ENCODE data around the gene ZNF544. TPM values are rescaled to one million over a fixed set of nuclear protein-coding genes. Genes with fewer than 3 reads are reported as not detected.
A peak's percentile ranks its signal among the peaks of the same experiment; 100 is the strongest.

Gene ZNF544
- total RNA-seq, 1 donor from 2014 or later = 25.2 TPM

GRCh38 chr19:58183817-58184215 lies 44.9 kb upstream of the ZNF544 start:
- Mint-ChIP-seq H3K4me1 (ENCODE audit: unreplicated experiment) (peaks cover 13% of the 10 kb centered on the region), H3K27me3 (ENCODE audit: unreplicated experiment) (no peaks in the 10 kb centered on the region), H3K36me3 (ENCODE audit: unreplicated experiment) (peaks cover 71% of the 10 kb centered on the region), H3K4me3 (ENCODE audit: unreplicated experiment) (peak overlapping the region; percentile 89), H3K9me3 (ENCODE audit: unreplicated experiment) (peaks cover 17% of the 10 kb centered on the region), H3K27ac (ENCODE audit: unreplicated experiment) (peak overlapping the region; percentile 100)
- TF ChIP-seq CTCF (IDR thresholded peaks at IDR 0.05) = no peak
- no peak for DNase-seq (ENCODE audit: extremely low spot score, unreplicated experiment)

- Mint-ChIP-seq H3K9me3 (ENCODE audit: unreplicated experiment) (peaks cover 41% of the 10 kb centered on the region), H3K4me3 (ENCODE audit: unreplicated experiment) (no peak overlapping the region), H3K4me1 (ENCODE audit: unreplicated experiment) (no peaks in the 10 kb centered on the region), H3K27ac (ENCODE audit: unreplicated experiment) (no peak overlapping the region), H3K27me3 (ENCODE audit: unreplicated experiment) (no peaks in the 10 kb centered on the region), H3K36me3 (ENCODE audit: unreplicated experiment) (peaks cover 77% of the 10 kb centered on the region)
- no peak for TF ChIP-seq CTCF (IDR thresholded peaks at IDR 0.05)
- no peak for DNase-seq (ENCODE audit: extremely low spot score, unreplicated experiment)
These were observed 31.7 kb upstream of the ZNF544 start for GRCh38 chr19:58196901-58197616.

GRCh38 chr19:58203814-58204475 lies 24.8 kb upstream of the ZNF544 start:
- no peak overlapping the region for H3K4me3 Mint-ChIP-seq (ENCODE audit: unreplicated experiment)
- TF ChIP-seq CTCF (IDR thresholded peaks at IDR 0.05) = no peak
- no peak overlapping the region for H3K27ac Mint-ChIP-seq (ENCODE audit: unreplicated experiment)
- no peaks in the 10 kb centered on the region for H3K27me3 Mint-ChIP-seq (ENCODE audit: unreplicated experiment)
- DNase-seq (ENCODE audit: extremely low spot score, unreplicated experiment) = no peak
- peaks cover 54% of the 10 kb centered on the region for H3K9me3 Mint-ChIP-seq (ENCODE audit: unreplicated experiment)
- H3K36me3 Mint-ChIP-seq (ENCODE audit: unreplicated experiment) = peaks cover 79% of the 10 kb centered on the region
- H3K4me1 Mint-ChIP-seq (ENCODE audit: unreplicated experiment) = no peaks in the 10 kb centered on the region

- no peak overlapping the region for H3K4me3 Mint-ChIP-seq (ENCODE audit: unreplicated experiment)
- H3K9me3 Mint-ChIP-seq (ENCODE audit: unreplicated experiment) = peaks cover 58% of the 10 kb centered on the region
- TF ChIP-seq CTCF (IDR thresholded peaks at IDR 0.05) = no peak
These were observed 24.1 kb upstream of the ZNF544 start for GRCh38 chr19:58204566-58204965.

GRCh38 chr19:58209577-58209976 lies 19.1 kb upstream of the ZNF544 start:
- H3K4me1 Mint-ChIP-seq (ENCODE audit: unreplicated experiment) = no peaks in the 10 kb centered on the region
- peaks cover 61% of the 10 kb centered on the region for H3K9me3 Mint-ChIP-seq (ENCODE audit: unreplicated experiment)
- no peak for TF ChIP-seq CTCF (IDR thresholded peaks at IDR 0.05)
- no peak overlapping the region for H3K27ac Mint-ChIP-seq (ENCODE audit: unreplicated experiment)
- H3K27me3 Mint-ChIP-seq (ENCODE audit: unreplicated experiment) = no peaks in the 10 kb centered on the region
- peaks cover 99% of the 10 kb centered on the region for H3K36me3 Mint-ChIP-seq (ENCODE audit: unreplicated experiment)
- H3K4me3 Mint-ChIP-seq (ENCODE audit: unreplicated experiment) = no peak overlapping the region
- no peak for DNase-seq (ENCODE audit: extremely low spot score, unreplicated experiment)

More at GRCh38 chr19:58204566-58204965, 24.1 kb upstream of the ZNF544 start:
- Mint-ChIP-seq H3K36me3 (ENCODE audit: unreplicated experiment) (peaks cover 82% of the 10 kb centered on the region), H3K27ac (ENCODE audit: unreplicated experiment) (no peak overlapping the region), H3K27me3 (ENCODE audit: unreplicated experiment) (no peaks in the 10 kb centered on the region), H3K4me1 (ENCODE audit: unreplicated experiment) (no peaks in the 10 kb centered on the region)
- no peak for DNase-seq (ENCODE audit: extremely low spot score, unreplicated experiment)

Measured in osteocyte (in vitro differentiated cells).